MCF 10A (cell line): ENCODE measurements around the gene AGAP1. TPM values are rescaled to one million over a fixed set of nuclear protein-coding genes. Genes with fewer than 3 reads are reported as not detected.

Experiments used
- BruUV-seq: library from RNA; stranded (reverse); fragments of 400-500 nt; replicated peaks from 2 replicates; lab custom pipeline; 2021; lab: Mats Ljungman, UMichigan
- CTCF ChIA-PET: fragments of 300-600 bp; sonication (Branson Sonifier 250); formaldehyde crosslinking; extraction: SDS; loops from one replicate; lab custom pipeline; 2021; ENCODE audit warnings: antibody characterized with exemption, inconsistent platforms; lab: Yijun Ruan, JAX
- POLR2A ChIA-PET: fragments of 300-600, 350-650 bp; sonication (Branson Sonifier 250); formaldehyde crosslinking; extraction: SDS; loops from one replicate; lab custom pipeline; 2020; ENCODE audit warnings: antibody characterized with exemption, inconsistent platforms; lab: Yijun Ruan, JAX
- DNase-seq: peaks from one replicate; pipeline ENCODE4 v3.0.0-alpha.2; 2018; ENCODE audit not compliant: unreplicated experiment
- H3K27ac Mint-ChIP-seq: one replicate; pipeline ENCODE4 v1.8.0; 2022; ENCODE audit warnings: mild to moderate bottlenecking, low read depth, mixed read lengths; ENCODE audit not compliant: unreplicated experiment
- H3K27me3 Mint-ChIP-seq: one replicate; pipeline ENCODE4 v1.8.0; 2022; ENCODE audit warnings: mixed read lengths; ENCODE audit not compliant: insufficient read depth, unreplicated experiment
- H3K36me3 Mint-ChIP-seq: one replicate; pipeline ENCODE4 v1.8.0; 2022; ENCODE audit warnings: mild to moderate bottlenecking, moderate library complexity, mixed read lengths; ENCODE audit not compliant: insufficient read depth, unreplicated experiment
- H3K4me1 Mint-ChIP-seq: one replicate; pipeline ENCODE4 v1.8.0; 2022; ENCODE audit warnings: mixed read lengths; ENCODE audit not compliant: insufficient read depth, unreplicated experiment
- H3K4me3 Mint-ChIP-seq: one replicate; pipeline ENCODE4 v1.8.0; 2022; ENCODE audit warnings: mild to moderate bottlenecking, moderate library complexity, mixed read lengths; ENCODE audit not compliant: unreplicated experiment
- H3K9me3 Mint-ChIP-seq: one replicate; pipeline ENCODE4 v1.8.0; 2022; ENCODE audit warnings: mixed read lengths; ENCODE audit not compliant: unreplicated experiment
- intact Hi-C: fragments of 100-400 bp; cut with micrococcal nuclease; formaldehyde crosslinking; loops from 2 replicates; pipeline ENCODE4 v1.14.1; 2022
- total RNA-seq: library from RNA; stranded (reverse); gene quantifications from 2 replicates; pipeline ENCODE4 v1.2.3, GENCODE V29; 2022
- TF ChIP-seq, protein P1 (sequence below): fragments of 200-600 bp; IDR thresholded peaks from one replicate; pipeline ENCODE4 v1.8.0; 2022; ENCODE audit warnings: antibody characterized with exemption, mild to moderate bottlenecking; ENCODE audit not compliant: unreplicated experiment

AGAP1 gene
- total RNA-seq, 1 experiment from 2014 or later, result 41.3 TPM

- Mint-ChIP-seq H3K36me3 (no peaks in the 10 kb centered on the region), H3K4me1 (no peaks in the 10 kb centered on the region), H3K9me3 (peaks cover 6% of the 10 kb centered on the region), H3K27ac (no peak overlapping the region), H3K4me3 (no peak overlapping the region), H3K27me3 (no peaks in the 10 kb centered on the region)
- intact Hi-C loops, result no loop called here
- no peak for DNase-seq
- no TSS peak for BruUV-seq
- ChIA-PET CTCF (interaction anchor here (0.6 to 1.2 kb wide), 2 partner anchors 33 to 89 kb away, joined by 3 to 5 read pairs; no protein-coding TSS in a partner anchor), POLR2A (no interaction called here)
- TF ChIP-seq, protein P1, sequence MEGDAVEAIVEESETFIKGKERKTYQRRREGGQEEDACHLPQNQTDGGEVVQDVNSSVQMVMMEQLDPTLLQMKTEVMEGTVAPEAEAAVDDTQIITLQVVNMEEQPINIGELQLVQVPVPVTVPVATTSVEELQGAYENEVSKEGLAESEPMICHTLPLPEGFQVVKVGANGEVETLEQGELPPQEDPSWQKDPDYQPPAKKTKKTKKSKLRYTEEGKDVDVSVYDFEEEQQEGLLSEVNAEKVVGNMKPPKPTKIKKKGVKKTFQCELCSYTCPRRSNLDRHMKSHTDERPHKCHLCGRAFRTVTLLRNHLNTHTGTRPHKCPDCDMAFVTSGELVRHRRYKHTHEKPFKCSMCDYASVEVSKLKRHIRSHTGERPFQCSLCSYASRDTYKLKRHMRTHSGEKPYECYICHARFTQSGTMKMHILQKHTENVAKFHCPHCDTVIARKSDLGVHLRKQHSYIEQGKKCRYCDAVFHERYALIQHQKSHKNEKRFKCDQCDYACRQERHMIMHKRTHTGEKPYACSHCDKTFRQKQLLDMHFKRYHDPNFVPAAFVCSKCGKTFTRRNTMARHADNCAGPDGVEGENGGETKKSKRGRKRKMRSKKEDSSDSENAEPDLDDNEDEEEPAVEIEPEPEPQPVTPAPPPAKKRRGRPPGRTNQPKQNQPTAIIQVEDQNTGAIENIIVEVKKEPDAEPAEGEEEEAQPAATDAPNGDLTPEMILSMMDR, result no peak
These were observed 374.4 kb downstream of the AGAP1 start for GRCh38 chr2:235868224-235868623.

DNA sequence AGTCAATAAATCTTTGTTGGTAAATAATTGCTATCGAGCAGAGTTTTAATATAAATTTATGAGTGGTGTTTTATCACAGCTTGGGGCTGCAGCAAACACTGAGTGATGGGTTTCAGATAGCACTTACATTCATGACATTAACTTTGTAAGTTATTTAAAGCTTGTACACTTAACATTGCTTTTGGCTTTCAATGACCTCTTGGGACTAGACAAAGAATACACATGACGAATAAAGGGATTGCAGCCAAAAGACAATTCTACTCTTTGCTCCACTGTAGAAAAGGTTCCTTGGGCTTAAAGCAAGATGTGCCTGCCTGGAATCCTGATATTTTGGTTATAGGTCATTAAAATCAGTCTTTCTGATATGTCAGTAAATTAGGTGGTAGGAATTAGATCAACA is 374.8 kb downstream of the AGAP1 start:
- no TSS peak for BruUV-seq
- peaks cover 6% of the 10 kb centered on the region for H3K9me3 Mint-ChIP-seq
- TF ChIP-seq, protein P1, result no peak
- no peaks in the 10 kb centered on the region for H3K4me1 Mint-ChIP-seq
- no peak overlapping the region for H3K4me3 Mint-ChIP-seq
- H3K27ac Mint-ChIP-seq, result no peak overlapping the region
- POLR2A ChIA-PET, result no interaction called here
- DNase-seq, result no peak
- CTCF ChIA-PET, result no interaction called here
- H3K36me3 Mint-ChIP-seq, result no peaks in the 10 kb centered on the region
- H3K27me3 Mint-ChIP-seq, result no peaks in the 10 kb centered on the region
- intact Hi-C loops, result no loop called here

DNA sequence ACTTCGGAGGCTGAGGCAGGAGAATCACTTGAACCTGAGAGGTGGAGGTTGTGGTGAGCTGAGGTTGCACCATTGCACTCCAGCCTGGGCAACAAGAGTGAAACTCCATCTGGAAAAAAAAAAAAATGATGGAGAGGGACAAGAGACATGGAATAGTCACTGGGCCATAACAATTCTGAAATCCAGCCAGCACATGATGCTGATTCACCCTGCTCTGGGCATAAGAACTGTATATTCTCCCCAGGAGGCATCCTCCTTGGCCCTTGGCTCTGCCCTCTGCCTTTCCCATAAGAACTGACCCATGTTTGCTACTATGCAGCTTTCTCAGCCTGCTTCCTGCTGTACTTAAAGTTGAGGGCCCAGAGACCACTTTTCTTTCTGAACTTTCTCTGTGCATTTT is 376.7 kb downstream of the AGAP1 start:
- no peaks in the 10 kb centered on the region for H3K27me3 Mint-ChIP-seq
- H3K4me1 Mint-ChIP-seq, result no peaks in the 10 kb centered on the region
- BruUV-seq, result no TSS peak
- ChIA-PET CTCF (no interaction called here), POLR2A (no interaction called here)
- no peak overlapping the region for H3K4me3 Mint-ChIP-seq
- intact Hi-C loops, result no loop called here
- TF ChIP-seq, protein P1, result no peak
- H3K9me3 Mint-ChIP-seq, result peaks cover 6% of the 10 kb centered on the region
- H3K27ac Mint-ChIP-seq, result no peak overlapping the region
- H3K36me3 Mint-ChIP-seq, result no peaks in the 10 kb centered on the region
- no peak for DNase-seq

DNA sequence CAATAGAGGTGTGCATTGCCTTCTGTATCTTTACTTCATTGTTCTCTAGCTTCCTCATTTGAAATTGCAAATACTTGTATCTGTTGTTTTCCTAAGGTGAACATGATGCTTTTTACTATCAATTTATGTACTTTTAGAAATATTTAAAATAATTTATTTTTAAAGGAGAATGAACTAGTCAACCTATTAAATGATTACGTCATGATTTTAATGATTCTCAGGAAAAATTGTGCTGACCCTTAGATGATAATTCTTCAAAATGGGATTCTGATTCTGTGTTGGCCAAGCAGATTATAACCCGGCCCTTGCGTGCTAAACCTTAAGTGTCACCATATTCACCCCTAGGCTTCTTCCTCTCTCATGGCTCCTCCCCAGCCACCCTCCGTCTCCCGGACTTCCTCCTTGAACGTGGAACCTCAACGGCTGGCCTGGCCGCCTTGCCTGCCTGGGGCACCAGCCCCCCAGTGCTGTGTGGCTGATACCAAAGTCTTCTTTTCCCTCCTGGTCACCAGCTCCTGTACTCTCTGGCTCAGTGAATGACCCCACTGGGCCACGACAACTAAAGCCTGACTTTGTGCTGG is 382.3 kb downstream of the AGAP1 start:
- Mint-ChIP-seq H3K36me3 (no peaks in the 10 kb centered on the region), H3K4me3 (no peak overlapping the region), H3K9me3 (peaks cover 3% of the 10 kb centered on the region), H3K27ac (no peak overlapping the region), H3K4me1 (no peaks in the 10 kb centered on the region), H3K27me3 (no peaks in the 10 kb centered on the region)
- TF ChIP-seq, protein P1, result no peak
- intact Hi-C loops, result no loop called here
- no TSS peak for BruUV-seq
- no peak for DNase-seq
- ChIA-PET POLR2A (no interaction called here), CTCF (interaction anchor here (0.5 to 0.6 kb wide), 2 partner anchors 826 to 1891 kb away, joined by 3 read pairs; no protein-coding TSS in a partner anchor)
